Measurements from ENCODE around the gene R3HDM2.
A peak's percentile ranks its signal among the peaks of the same experiment; 100 is the strongest.

R3HDM2 gene

DNA sequence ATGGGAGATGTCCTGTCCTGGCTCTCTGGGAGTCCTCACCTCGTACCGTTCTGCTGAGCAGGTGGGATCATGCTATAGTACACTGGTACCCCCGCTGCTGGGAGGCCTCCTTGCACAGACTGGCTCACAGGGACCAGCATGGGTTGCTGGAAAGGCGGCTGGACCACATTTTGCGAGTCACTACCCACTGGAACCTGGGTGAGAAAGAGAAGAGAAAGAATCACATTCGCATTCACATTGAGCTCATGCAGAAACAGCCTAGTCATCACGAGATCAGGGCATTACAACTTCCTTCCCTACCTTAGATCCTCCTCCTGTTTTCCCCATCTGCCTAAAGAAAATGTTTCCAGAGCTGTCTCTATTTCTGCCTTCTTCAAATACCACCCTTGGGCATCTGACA is 162.6 kb downstream of the R3HDM2 start:
- peak in 1 of 2 donors; percentile 23 for DNase-seq (ENCODE audit: low read depth in 2 of 2)

DNA sequence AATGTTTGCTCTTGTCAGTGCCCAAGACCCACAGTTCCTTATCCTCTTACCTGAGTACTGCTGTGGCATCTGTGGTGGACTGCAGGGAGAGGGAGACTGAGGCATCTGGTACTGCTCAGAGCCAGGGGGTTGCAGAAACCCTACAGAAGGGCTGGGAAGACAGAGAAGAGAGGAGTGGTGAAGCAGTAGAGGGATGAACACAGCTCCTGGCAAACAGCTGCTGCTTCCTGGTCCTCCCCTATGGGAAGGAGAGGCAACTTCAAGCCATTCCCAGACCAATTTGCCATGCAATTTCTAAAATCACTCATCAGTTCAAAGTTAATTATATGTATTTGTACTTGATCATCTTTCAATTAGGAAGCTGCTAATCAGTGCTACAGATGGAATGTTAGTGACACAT is 164.2 kb downstream of the R3HDM2 start:
- DNase-seq (ENCODE audit: low read depth in 2 of 2) = no peak

- no peak for DNase-seq (ENCODE audit: low read depth in 2 of 2)
These were observed 167.7 kb downstream of the R3HDM2 start for GRCh38 chr12:57263096-57263495.

DNA sequence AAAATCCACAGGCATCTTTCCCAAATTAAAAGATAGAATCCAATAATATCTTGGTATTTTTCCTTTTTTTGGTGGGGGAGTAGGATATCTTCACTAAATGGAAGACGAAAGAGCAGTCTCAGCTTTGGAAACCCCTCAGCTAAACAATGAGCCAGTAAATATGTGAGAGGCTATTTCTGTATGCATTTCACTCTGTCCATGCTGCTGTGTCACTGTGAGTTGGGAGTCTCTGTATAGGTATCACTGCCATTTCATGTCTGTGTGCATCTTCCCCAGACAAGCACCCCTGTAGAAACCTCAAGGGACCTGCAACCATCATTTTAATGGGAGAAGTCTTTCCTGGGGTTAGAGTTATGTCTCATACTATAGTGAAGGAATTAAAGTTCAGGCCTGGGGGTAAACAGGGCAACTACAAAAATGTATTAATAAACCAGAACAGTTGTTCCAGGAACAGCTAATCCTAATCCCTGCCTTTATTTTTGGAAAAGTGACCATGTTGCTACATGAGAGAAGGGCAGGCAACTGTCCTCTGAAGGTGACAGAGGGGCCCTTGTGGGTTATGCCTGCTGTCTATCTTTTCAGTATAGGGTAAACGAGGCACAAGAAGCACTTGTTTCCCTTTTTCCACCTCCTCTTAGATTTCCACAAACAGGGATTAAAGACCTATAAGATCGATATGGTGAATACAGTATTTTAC is 168.6 kb downstream of the R3HDM2 start:
- no peak for DNase-seq (ENCODE audit: low read depth in 2 of 2)

- DNase-seq (ENCODE audit: low read depth in 2 of 2) = no peak
These were observed 169.4 kb downstream of the R3HDM2 start for GRCh38 chr12:57261428-57261865.

DNA sequence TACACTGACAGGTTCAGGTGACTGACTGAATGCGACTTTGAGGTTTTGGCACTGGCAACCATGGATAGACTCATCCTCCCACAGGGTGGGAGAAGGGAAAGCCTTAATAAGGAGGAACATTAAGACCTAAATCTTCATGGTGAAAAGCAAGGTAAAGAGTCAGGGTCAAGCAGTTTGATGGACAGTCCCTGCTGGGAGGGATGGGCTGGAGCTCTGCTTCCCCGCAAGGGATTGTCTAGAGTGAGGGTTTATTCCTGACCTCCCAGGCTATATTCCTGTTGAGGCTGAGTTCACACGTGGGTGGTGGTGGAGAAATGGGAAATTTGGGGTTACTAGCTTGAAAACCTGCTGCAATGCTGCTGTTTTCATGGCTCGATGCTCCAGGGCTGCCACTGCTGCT is 170.5 kb downstream of the R3HDM2 start:
- no peak for DNase-seq (ENCODE audit: low read depth in 2 of 2)

GRCh38 chr12:57258977-57259970 is 171.6 kb downstream of the R3HDM2 start:
- DNase-seq (ENCODE audit: low read depth in 2 of 2) = no peak

DNA sequence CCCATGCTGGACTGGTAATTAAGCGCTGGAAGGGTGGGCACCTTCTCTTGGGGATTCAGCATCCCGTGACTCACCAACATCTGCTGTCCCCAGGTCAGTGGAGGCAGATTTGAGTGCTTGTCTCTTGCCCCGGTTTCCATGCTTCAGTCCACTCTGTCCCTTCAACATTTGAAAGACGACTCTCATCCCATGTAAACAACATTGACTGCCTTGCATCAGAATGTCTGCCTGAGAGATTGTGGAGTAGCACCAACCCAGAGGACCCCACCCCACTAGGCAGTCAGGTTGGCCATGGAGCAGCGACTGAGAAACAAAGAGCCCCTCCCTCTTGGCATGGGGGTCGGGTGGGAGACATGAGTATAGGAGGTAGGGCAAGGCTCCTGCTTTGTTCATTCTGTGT is 174.9 kb downstream of the R3HDM2 start:
- no peak for DNase-seq (ENCODE audit: low read depth in 2 of 2)

DNA sequence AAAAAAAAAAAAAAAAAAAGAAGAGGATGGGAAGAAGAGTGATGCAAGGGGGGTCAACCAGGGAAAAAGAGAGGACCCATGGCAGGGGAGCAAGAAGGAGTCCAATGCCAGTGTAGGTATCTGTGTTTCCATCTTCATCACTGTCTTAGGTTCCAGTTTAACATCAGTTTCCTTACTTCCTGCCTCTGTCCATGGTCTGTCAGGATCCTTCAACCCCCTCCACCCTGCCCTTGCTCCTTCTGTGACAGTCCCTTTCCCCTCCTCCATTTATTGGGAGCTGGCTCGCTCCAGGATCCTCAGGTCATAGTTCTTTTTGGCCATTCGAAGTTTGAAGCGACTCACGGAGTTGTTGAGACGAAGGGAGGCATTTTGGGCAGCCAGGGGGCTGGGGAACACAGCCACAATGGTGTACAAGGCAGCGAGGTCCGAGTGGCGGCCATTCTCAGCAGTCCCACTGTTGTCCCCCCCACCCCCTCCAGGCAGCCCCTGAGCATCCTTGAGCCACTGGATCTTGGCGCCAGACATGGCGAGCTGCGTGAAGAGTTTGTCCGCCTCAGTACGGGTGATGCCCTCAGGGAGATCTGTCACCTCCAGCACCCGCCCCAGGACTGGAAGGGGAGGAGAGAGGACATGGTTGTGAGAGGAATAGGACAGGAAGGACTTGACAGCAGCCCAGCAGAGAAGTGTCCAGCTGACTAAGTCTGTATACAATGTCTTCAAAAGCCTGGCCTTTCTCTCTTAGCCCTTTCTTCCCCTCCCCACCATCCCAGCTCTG is 176.2 kb downstream of the R3HDM2 start:
- no peak for DNase-seq (ENCODE audit: low read depth in 2 of 2)

- DNase-seq (ENCODE audit: low read depth in 2 of 2) = no peak
These were observed 179.9 kb downstream of the R3HDM2 start, which contains the start of gene STAC3 for GRCh38 chr12:57250956-57251355. Gene STAC3 (minus strand): TSS chr12:57251187. CDS start chr12:57249636, 1,551 bp downstream.

DNA sequence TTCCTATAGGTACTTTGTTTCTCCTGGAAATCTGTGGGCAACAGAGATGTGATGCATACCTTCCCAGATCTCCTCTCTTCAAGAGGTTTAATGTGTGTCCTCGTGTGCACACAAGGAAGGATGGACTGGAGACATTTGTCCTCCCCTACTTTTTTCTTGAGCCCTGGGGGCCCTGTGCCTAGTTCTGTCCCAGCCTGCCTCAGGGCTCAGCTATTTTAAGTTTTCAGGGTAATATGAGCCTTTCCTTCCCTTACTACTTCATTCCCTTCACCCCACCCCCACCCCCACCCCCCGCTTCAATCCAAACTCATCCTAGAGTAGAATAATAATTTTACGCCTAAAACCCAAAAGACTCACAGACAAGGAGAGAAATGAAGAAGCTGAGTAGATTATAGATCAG is 180.3 kb downstream of the R3HDM2 start:
- no peak for DNase-seq (ENCODE audit: low read depth in 2 of 2)

- DNase-seq (ENCODE audit: low read depth in 2 of 2) = no peak
These were observed 181.7 kb downstream of the R3HDM2 start for GRCh38 chr12:57248934-57249742.

GRCh38 chr12:57247041-57247440 is 183.8 kb downstream of the R3HDM2 start:
- no peak for DNase-seq (ENCODE audit: low read depth in 2 of 2)

DNA sequence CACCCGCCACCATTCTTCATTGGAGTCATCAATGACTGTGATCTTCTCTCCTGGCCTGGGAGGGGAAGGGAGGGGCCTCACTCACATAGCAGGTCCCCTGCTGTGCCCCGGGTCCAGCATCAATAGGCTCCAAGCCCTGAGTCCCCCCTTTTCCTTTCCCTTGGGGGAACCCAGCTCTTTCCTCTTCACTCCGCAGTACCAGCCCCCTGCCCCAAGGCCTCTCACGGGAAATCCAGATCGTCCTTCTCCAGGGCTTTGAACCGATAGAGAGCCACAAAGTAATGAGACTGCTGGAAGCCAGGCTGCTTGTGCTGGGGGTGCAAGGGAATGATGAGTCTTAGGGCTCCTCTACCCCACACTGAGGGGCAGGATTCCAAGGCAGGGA is 186.5 kb downstream of the R3HDM2 start:
- no peak for DNase-seq (ENCODE audit: low read depth in 2 of 2)

DNA sequence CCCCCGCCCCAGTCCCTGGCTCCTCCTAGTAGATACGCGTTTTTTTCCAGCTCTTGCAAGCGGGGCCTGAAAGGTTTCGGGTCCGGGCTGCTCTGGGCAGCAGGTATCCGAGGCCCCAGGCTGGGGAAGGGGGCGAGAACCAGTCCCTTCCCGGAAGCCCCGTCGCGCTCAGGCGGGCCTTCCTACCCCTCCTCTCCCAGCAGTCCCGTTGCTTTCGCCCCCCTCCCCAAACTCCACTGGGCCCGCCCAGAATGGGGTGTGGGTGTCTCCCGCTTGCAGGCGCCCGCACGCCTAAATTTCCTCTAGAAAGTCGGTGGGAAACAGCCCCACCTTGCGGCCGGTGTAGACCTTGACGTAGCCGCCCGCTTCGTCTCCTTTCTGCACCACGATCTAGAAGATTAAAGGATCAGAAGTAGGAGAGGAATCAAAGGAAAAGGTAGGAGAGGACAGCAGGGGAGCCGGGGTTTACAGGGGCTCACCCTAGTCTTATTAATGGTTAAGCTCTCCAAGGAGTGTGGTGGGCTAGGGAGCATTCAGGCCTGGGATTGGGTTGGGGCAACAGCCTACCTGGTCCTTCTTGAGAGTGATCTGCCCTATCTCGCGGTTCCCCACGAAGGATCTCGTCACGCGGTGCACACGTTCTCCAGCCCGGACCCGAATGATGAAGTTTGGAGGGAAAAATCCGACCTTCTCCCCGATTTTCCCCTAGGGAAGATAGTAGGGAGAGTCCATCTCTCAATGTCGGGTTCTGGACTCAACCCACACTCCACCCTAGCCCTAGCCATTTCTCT is 187.1 kb downstream of the R3HDM2 start:
- DNase-seq (ENCODE audit: low read depth in 2 of 2) = peak; percentile 79 to 86

- DNase-seq (ENCODE audit: low read depth in 2 of 2) = peak; percentile 60 to 65
These were observed 188.0 kb downstream of the R3HDM2 start for GRCh38 chr12:57242691-57243454.

DNA sequence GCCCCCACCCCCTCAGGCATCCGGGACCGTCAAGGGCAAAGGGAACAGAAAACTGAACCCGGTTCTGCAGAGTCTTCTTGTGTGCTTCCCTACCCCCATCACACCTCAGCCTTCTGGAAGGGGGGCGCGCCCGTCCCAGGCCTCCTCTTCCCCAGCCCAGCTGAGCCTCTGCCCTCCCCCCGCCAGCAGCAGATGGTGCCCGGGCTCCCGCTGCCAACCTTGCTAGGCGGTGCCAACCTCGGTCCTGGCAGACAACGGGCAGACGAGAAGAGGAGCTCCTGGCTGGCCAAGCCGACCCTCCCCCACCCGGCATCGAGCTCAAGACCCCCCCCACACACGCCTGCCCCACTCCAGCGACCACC is 188.5 kb downstream of the R3HDM2 start:
- DNase-seq (ENCODE audit: low read depth in 2 of 2) = no peak

- no peak for DNase-seq (ENCODE audit: low read depth in 2 of 2)
These were observed 189.2 kb downstream of the R3HDM2 start for GRCh38 chr12:57241402-57242310.

All from activated CD4-positive, alpha-beta T cell treated with anti-CD3 and anti-CD28 coated beads for 24 hours (primary cell).